ENCODE data around the gene TAB2.

The TAB2 gene

DNA sequence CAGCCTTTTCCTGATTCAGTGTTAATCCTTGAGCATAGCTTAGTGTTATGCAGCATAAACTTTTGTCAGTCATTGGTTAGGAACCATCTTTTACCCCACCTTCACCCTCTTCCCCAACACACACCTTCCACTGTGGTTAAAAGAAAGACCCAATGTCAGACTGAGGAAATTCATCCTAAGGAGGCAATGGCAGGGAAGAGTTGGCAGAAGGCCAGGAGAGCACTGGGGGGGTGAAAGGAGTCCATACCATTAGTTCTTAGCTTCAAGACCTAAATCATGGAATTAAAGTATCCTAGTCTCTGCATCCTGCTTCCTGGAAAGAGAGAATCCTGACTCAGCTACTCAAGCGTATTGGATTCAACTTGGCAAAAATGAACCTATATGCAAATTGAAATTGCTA is 16.9 kb upstream of the TAB2 start:
- DNase-seq (ENCODE audit: extremely low spot score) = no peak
- ChIA-PET CTCF (interaction anchor here (0.6 to 1.0 kb wide), 2 partner anchors 13 to 131 kb away, joined by 3 to 7 read pairs; no protein-coding TSS in a partner anchor), POLR2A (no interaction called here)
- TF ChIP-seq L3MBTL2 (conservative IDR thresholded peaks at IDR 0.05) = no peak
- TF ChIP-seq ELF4 (IDR thresholded peaks at IDR 0.05) = no peak
- no peak for TF ChIP-seq FOXA1 (IDR thresholded peaks at IDR 0.05)
- no peak for TF ChIP-seq SUZ12 (IDR thresholded peaks at IDR 0.05)
- no peak for TF ChIP-seq TARDBP (IDR thresholded peaks at IDR 0.05)
- TF ChIP-seq HDGF (IDR thresholded peaks at IDR 0.05; ENCODE audit: borderline replicate concordance) = no peak
- TF ChIP-seq, protein P1, sequence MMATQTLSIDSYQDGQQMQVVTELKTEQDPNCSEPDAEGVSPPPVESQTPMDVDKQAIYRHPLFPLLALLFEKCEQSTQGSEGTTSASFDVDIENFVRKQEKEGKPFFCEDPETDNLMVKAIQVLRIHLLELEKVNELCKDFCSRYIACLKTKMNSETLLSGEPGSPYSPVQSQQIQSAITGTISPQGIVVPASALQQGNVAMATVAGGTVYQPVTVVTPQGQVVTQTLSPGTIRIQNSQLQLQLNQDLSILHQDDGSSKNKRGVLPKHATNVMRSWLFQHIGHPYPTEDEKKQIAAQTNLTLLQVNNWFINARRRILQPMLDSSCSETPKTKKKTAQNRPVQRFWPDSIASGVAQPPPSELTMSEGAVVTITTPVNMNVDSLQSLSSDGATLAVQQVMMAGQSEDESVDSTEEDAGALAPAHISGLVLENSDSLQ (IDR thresholded peaks at IDR 0.05) = no peak
- no peak for TF ChIP-seq ARNT (IDR thresholded peaks at IDR 0.05)
- no peak for TF ChIP-seq NFRKB (IDR thresholded peaks at IDR 0.05)
- no peak for TF ChIP-seq FOXK2 (IDR thresholded peaks at IDR 0.05)
- no peak for TF ChIP-seq FOXM1 (IDR thresholded peaks at IDR 0.05; ENCODE audit: borderline replicate concordance)
- TF ChIP-seq ZNF384 (IDR thresholded peaks at IDR 0.05) = no peak
- TF ChIP-seq CTBP1 (IDR thresholded peaks at IDR 0.05; ENCODE audit: borderline replicate concordance) = no peak
- no peak for TF ChIP-seq LEF1 (IDR thresholded peaks at IDR 0.05; ENCODE audit: borderline replicate concordance)
- no peak for TF ChIP-seq BHLHE40 (IDR thresholded peaks at IDR 0.05; ENCODE audit: borderline replicate concordance)
- TF ChIP-seq SP1 (IDR thresholded peaks at IDR 0.05) = no peak

DNA sequence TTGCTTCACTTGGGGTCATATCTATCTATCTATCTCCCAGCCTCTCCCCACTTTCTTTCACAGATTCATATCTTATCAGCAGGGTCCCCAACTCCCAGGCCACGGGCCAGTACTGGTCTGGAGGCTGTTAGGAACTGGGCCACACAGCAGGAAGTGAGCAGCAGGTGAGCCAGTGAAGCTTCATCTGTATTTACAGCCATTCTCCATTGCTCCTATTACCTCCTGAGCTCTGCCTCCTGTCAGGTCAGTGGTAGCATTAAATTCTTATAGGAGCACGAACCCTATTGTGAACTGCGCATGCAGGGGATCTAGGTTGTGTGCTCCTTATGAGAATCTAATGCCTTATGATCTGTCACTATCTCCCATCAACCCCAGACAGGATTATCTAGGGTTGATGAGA is 14.8 kb upstream of the TAB2 start:
- DNase-seq (ENCODE audit: extremely low spot score) = no peak
- TF ChIP-seq HDGF (IDR thresholded peaks at IDR 0.05; ENCODE audit: borderline replicate concordance) = no peak
- TF ChIP-seq FOXK2 (IDR thresholded peaks at IDR 0.05) = no peak
- TF ChIP-seq, protein P1 (IDR thresholded peaks at IDR 0.05) = no peak
- no peak for TF ChIP-seq TARDBP (IDR thresholded peaks at IDR 0.05)
- TF ChIP-seq ELF4 (IDR thresholded peaks at IDR 0.05) = no peak
- no peak for TF ChIP-seq FOXM1 (IDR thresholded peaks at IDR 0.05; ENCODE audit: borderline replicate concordance)
- no peak for TF ChIP-seq L3MBTL2 (conservative IDR thresholded peaks at IDR 0.05)
- TF ChIP-seq BHLHE40 (IDR thresholded peaks at IDR 0.05; ENCODE audit: borderline replicate concordance) = no peak
- TF ChIP-seq FOXA1 (IDR thresholded peaks at IDR 0.05) = no peak
- no peak for TF ChIP-seq NFRKB (IDR thresholded peaks at IDR 0.05)
- TF ChIP-seq ARNT (IDR thresholded peaks at IDR 0.05) = no peak
- TF ChIP-seq SUZ12 (IDR thresholded peaks at IDR 0.05) = no peak
- POLR2A ChIA-PET = no interaction called here
- CTCF ChIA-PET = no interaction called here

DNA sequence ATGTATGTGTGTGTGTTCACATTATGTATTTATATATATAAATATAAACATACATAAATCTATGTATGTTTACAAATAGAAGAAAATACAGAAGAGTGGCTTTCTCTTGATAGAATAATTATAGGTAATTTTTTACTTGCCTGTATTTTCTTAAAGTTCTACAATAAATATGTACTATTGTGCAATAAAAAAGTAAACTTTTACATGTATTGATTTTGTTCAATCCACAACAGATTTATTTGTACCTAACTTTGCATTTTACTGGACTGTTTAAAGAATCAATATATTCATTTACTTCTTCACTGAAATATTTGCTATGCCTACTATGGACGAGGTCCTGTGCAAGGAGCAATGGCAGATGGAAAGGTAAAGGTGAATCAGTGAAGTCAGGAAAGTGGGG is 14.0 kb upstream of the TAB2 start:
- no peak for DNase-seq (ENCODE audit: extremely low spot score)
- TF ChIP-seq NFRKB (IDR thresholded peaks at IDR 0.05) (no peak), FOXK2 (IDR thresholded peaks at IDR 0.05) (no peak), L3MBTL2 (conservative IDR thresholded peaks at IDR 0.05) (no peak), CTBP1 (IDR thresholded peaks at IDR 0.05; ENCODE audit: borderline replicate concordance) (no peak), LEF1 (IDR thresholded peaks at IDR 0.05; ENCODE audit: borderline replicate concordance) (no peak)
- TF ChIP-seq, protein P1 (IDR thresholded peaks at IDR 0.05) = no peak
- POLR2A ChIA-PET = no interaction called here
- CTCF ChIA-PET = no interaction called here

DNA sequence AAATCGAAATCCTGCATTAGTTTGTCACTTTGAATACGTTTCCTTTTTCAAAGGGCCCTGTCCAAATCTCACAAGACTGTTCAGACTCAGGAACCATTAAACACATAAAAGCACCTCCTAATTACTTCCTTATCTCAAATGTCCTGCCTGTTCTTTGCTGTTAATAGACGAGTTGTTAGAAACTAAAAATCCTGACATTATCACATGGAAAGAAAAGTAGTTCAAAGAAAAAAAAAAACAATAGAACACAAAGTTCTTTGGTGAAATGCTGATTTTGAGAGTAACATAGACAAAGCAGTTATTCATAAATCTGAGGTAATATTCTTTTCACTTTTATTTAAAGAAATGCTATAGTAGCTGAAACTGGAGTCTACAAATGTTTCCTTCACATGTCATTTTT is 12.1 kb upstream of the TAB2 start:
- no peak for DNase-seq (ENCODE audit: extremely low spot score)
- no peak for TF ChIP-seq FOXA1 (IDR thresholded peaks at IDR 0.05)
- no peak for TF ChIP-seq ARNT (IDR thresholded peaks at IDR 0.05)
- no peak for TF ChIP-seq L3MBTL2 (conservative IDR thresholded peaks at IDR 0.05)
- TF ChIP-seq ZNF384 (IDR thresholded peaks at IDR 0.05) = no peak
- no peak for TF ChIP-seq BHLHE40 (IDR thresholded peaks at IDR 0.05; ENCODE audit: borderline replicate concordance)
- no peak for TF ChIP-seq HDGF (IDR thresholded peaks at IDR 0.05; ENCODE audit: borderline replicate concordance)
- no peak for TF ChIP-seq FOXM1 (IDR thresholded peaks at IDR 0.05; ENCODE audit: borderline replicate concordance)
- ChIA-PET POLR2A (no interaction called here), CTCF (no interaction called here)

DNA sequence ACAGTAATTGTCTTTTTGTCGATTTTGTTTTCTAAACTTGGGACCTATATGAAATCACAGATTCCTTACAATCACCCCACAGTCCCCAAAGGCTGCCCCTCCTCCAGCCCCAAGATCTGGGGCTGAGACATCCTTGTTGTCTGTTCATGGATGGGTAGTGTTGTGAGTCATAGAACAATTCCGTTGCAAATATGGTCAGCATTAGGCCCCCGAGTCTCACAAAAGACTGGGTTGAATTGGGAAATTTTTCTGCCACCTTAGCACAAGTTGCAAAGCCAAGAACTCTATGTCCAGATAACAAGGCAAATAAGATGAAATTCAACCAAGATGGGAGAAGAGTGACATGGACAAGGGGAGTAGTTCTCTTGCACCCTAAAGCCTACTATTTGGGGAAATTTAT is 10.5 kb upstream of the TAB2 start:
- TF ChIP-seq L3MBTL2 (conservative IDR thresholded peaks at IDR 0.05) (no peak), TARDBP (IDR thresholded peaks at IDR 0.05) (no peak), ARNT (IDR thresholded peaks at IDR 0.05) (no peak), SP1 (IDR thresholded peaks at IDR 0.05) (no peak), LEF1 (IDR thresholded peaks at IDR 0.05; ENCODE audit: borderline replicate concordance) (no peak), FOXA1 (IDR thresholded peaks at IDR 0.05) (no peak), SUZ12 (IDR thresholded peaks at IDR 0.05) (no peak), ZNF384 (IDR thresholded peaks at IDR 0.05) (no peak), ELF4 (IDR thresholded peaks at IDR 0.05) (no peak), CTBP1 (IDR thresholded peaks at IDR 0.05; ENCODE audit: borderline replicate concordance) (no peak), HDGF (IDR thresholded peaks at IDR 0.05; ENCODE audit: borderline replicate concordance) (no peak), BHLHE40 (IDR thresholded peaks at IDR 0.05; ENCODE audit: borderline replicate concordance) (no peak), FOXM1 (IDR thresholded peaks at IDR 0.05; ENCODE audit: borderline replicate concordance) (no peak)
- TF ChIP-seq, protein P1 (IDR thresholded peaks at IDR 0.05) = no peak
- no peak for DNase-seq (ENCODE audit: extremely low spot score)
- ChIA-PET POLR2A (no interaction called here), CTCF (no interaction called here)

DNA sequence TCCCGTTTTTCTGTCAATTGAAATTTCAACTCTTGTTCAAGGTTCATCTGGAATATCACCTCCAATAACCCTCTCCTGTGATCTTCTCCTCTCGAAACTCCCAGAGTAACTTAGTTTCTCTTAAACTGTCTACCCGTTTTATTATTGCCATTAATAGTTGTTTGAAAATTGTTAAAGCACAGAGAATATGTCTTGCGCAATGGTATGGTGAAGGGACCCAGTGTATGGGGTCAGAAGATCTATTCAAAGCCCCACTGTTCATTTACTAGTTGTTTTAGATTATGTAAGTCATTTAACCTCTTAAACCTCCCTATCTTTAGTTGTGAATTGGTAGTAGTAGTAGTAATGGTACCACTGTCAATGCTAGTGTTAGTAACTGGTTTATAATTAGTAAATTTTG is 6.2 kb upstream of the TAB2 start:
- POLR2A ChIA-PET = no interaction called here
- no peak for DNase-seq (ENCODE audit: extremely low spot score)
- no peak for TF ChIP-seq FOXM1 (IDR thresholded peaks at IDR 0.05; ENCODE audit: borderline replicate concordance)
- TF ChIP-seq, protein P1 (IDR thresholded peaks at IDR 0.05) = no peak
- TF ChIP-seq SP1 (IDR thresholded peaks at IDR 0.05) = no peak
- TF ChIP-seq CTBP1 (IDR thresholded peaks at IDR 0.05; ENCODE audit: borderline replicate concordance) = no peak
- CTCF ChIA-PET = no interaction called here
